HG03565 (cell line): ENCODE measurements around the gene CCDC88C.

Experiments used
- ATAC-seq: cut with Tn5 transposase; IDR thresholded peaks from one replicate; pipeline ENCODE4 v1.9.1; 2021; ENCODE audit warnings: mild to moderate bottlenecking, moderate library complexity; ENCODE audit not compliant: unreplicated experiment

The CCDC88C gene

GRCh38 chr14:91399868-91400640 is 17.6 kb downstream of the CCDC88C start:
- ATAC-seq, result no peak

GRCh38 chr14:91398707-91399106 is 18.9 kb downstream of the CCDC88C start:
- no peak for ATAC-seq

- ATAC-seq, result no peak
Measured at GRCh38 chr14:91397965-91398591, 19.5 kb downstream of the CCDC88C start.

DNA sequence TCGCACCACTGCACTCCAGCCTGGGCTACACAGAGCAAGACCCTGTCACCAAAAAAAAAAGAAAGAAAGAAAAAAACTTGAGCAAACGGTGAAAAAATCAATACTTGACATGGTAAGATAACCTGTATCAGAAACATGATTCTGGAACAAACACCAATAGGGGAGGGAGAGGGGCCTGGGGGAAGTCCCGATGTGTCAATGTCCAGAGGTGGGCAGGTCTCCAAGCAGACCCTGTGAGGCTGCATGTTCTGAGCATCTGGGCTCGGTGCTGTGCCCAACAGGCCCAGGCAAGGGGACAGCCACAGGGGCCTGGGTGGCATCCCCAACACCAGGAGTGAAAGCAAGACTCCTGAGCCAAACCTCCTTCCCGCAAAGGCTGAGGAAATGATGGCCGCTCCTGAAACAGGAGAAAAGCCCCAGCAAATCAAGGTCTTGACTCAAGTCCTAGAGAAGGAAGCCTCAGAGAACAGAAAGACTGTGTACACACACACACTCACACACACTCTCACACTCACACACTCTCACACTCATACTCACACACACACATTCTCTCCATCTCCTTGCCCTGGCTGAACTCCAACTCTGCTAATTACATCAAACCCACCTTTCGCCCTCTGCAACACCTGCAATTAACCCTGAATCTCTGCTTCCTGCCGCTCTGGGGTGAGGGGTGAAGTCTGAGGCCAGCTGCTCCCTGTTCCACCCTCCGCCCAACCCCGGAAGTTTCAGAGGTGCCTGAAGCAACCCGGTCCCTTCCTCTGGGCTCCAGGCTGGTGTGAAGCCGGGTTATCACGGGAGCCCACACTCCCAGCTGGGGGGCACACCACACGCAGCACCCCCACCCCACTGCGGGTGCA is 20.4 kb downstream of the CCDC88C start:
- no peak for ATAC-seq

GRCh38 chr14:91396013-91396660 is 21.5 kb downstream of the CCDC88C start:
- ATAC-seq, result no peak

GRCh38 chr14:91395466-91395865 is 22.2 kb downstream of the CCDC88C start:
- ATAC-seq, result no peak

- ATAC-seq, result no peak
Measured at GRCh38 chr14:91394105-91395081, 23.2 kb downstream of the CCDC88C start.

DNA sequence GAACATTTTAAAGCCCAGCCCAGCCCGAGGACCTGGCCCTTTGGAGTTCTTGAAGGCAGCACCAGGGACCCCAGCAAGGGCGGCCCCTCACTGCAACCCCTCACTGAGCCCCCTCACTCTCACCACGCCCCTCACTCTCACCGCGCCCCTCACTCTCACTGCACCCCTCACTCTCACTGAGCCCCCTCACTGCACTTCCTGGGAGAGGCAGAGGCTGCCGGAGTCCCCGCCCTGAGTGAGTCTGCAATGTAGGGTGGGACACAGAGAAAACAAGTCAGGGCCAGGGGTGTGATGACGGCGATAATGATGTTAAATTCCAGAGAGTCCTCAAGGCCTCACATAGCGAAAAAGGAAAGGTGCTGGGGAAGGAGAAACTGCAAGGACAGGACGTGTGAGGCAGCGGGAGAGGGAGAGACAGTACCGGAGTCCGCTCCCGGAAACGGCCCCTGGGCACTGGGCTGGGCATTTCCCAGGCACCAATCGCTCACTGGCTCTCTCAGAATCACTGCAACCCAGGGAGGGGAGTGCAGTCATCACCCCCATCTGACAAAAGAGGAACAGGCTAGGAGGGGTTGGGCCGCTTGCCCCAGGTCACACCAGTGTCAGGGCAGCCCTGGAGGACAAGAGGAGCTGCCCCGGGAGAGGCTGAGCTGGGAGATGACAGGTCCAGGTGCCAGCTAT is 24.9 kb downstream of the CCDC88C start:
- ATAC-seq, result no peak

- no peak for ATAC-seq
Measured at GRCh38 chr14:91390165-91390778, 27.3 kb downstream of the CCDC88C start.

- ATAC-seq, result no peak
Measured at GRCh38 chr14:91389150-91389549, 28.5 kb downstream of the CCDC88C start.

DNA sequence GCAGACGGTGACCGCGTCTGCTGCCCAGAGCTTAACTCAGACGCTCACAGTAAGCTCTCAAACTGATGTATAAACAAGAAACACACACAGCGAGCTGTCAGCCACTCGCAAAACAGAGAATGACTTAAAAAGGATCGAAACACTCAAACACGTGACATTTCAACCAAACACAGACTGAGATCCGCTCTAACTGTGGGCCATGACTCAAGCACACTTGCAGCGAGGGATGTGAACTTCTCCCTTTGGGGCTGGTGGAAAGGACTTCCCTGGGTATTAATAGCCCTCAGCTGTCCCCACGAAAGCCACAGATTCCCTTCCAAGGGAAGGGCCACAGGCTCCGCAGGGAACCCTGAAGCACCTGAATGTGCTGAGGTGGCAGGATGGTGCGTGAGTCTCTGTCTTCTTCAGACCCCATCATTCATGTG is 29.1 kb downstream of the CCDC88C start:
- peak; percentile 76 for ATAC-seq

GRCh38 chr14:91387951-91388381 is 29.7 kb downstream of the CCDC88C start:
- no peak for ATAC-seq

GRCh38 chr14:91387169-91387835 is 30.3 kb downstream of the CCDC88C start:
- no peak for ATAC-seq

DNA sequence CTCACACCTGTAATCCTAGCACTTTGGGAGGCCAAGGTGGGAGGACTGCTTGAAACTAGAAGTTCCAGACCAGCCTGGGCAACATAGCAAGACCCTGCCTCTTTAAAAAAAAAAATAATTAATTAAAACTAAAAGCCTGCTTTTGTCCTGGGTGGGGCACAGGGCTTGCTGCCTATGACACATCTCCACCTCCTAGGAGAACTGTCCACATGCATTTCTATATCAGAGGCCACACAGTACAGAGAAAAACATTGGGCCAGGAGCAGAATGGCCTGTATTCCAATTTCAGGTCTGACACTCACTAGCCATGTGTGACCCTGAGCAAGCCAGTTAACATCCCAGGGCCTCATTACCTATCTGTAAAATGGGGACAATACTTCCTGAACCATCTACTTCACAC is 31.9 kb downstream of the CCDC88C start:
- ATAC-seq, result no peak

GRCh38 chr14:91385224-91385623 is 32.4 kb downstream of the CCDC88C start:
- no peak for ATAC-seq

DNA sequence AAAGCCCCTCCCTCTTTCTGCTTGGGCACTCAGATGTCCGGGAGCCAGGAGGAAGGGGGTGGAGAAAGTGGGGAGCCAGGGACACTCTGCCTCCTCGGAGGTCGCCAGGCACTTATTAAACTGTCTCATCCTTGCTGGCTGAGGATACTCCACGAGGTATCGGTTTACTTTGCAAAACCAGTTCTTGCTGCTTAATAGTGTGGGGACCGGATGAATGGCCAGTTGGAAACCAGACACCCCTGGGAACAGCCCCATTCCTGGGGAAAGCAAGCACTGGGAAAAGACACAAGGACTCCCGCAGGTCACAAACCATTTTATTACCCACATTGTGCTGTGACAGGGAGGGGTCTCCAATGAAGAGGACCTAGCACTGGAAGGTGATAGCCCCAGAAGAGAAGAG is 34.2 kb downstream of the CCDC88C start:
- no peak for ATAC-seq

DNA sequence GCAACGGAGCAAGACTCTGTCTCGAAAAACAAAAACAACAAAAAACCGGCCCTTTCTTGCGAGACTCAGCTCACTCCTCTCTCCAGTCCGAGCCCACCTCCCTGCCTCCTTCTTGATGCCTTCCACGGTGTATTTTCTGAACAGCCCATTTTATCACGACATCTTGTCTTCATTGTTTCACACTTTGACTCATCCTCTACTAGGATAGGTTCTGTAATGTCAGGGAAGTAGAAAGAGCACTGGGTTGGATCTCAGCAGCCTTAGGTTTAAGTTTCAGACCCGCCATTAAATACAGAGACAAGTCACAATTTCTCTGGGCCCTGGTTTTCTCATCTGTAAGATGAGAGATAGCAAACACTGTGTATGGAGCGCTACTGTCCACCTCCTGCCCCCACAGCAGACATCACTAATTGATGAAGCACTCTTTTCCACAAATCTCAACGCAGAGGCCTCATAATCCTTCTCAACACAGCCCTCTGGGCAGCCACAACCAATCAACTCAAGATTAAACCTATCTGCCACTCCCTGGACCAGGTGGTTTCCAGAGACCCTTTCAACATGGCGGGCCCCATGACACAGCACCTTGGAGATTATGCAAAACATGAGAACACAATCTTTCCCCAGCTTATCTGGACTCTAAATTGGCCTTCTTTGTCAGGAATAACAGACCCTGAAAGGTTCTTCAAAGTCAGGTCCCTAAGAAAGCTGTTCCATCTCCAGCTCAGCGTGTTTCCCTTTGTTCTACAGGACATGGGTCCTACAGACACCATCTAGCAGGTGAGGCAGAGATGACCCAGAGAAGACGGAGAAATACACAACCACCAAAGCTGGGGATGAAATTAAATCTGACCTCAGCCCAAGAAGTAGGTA is 35.6 kb downstream of the CCDC88C start:
- no peak for ATAC-seq
